Gastroesophageal sphincter (tissue), 3 donors: ENCODE measurements around the gene PPP1R14B.

Experiments
- POLR2A ChIP-seq, 2 donors: fragments of 450-650 bp; IDR thresholded peaks; one replicate each; pipeline ENCODE4 v1.6.1; 2017; ENCODE audit warnings: antibody characterized with exemption in 2 of 2, mild to moderate bottlenecking in 2 of 2, moderate library complexity in 1 of 2
- TF ChIP-seq, protein P1 (sequence below), 4 experiments: fragments of 200-600 bp in 2 of 4; fragments of 450-650 bp in 2 of 4; sonication (generic) in 1 of 4; IDR thresholded peaks; one replicate each; pipeline ENCODE4 v1.5.1; 2017 to 2019; ENCODE audit warnings: antibody characterized with exemption in 4 of 4, mild to moderate bottlenecking in 2 of 4, moderate library complexity in 2 of 4

DNA sequence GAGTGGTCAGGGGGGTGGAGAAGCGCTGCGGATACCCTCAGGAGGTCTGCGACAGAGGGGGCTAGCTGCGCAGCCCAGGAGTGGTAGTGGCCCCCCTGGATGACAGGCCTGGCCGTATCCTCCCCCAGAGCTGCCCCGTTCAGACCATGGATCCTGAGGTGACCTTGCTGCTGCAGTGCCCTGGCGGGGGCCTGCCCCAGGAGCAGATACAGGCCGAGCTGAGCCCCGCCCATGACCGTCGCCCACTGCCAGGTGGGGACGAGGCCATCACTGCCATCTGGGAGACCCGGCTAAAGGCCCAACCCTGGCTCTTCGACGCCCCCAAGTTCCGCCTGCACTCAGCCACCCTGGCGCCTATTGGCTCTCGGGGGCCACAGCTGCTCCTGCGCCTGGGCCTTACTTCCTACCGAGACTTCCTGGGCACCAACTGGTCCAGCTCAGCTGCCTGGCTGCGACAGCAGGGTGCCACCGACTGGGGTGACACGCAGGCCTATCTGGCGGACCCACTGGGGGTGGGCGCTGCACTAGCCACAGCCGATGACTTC, 20.2 kb downstream of the PPP1R14B start:
- TF ChIP-seq, protein P1, sequence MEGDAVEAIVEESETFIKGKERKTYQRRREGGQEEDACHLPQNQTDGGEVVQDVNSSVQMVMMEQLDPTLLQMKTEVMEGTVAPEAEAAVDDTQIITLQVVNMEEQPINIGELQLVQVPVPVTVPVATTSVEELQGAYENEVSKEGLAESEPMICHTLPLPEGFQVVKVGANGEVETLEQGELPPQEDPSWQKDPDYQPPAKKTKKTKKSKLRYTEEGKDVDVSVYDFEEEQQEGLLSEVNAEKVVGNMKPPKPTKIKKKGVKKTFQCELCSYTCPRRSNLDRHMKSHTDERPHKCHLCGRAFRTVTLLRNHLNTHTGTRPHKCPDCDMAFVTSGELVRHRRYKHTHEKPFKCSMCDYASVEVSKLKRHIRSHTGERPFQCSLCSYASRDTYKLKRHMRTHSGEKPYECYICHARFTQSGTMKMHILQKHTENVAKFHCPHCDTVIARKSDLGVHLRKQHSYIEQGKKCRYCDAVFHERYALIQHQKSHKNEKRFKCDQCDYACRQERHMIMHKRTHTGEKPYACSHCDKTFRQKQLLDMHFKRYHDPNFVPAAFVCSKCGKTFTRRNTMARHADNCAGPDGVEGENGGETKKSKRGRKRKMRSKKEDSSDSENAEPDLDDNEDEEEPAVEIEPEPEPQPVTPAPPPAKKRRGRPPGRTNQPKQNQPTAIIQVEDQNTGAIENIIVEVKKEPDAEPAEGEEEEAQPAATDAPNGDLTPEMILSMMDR (IDR thresholded peaks at IDR 0.05), result peak in 1 of 4 experiments; percentile 4
- no peak for TF ChIP-seq POLR2A (IDR thresholded peaks at IDR 0.05)
